Sigmoid colon (tissue), 4 donors: ENCODE measurements around the gene P4HB.

Experiments used
- POLR2A ChIP-seq, 2 donors: fragments of 450-650 bp; IDR thresholded peaks; one replicate each; pipeline ENCODE4 v1.6.1; 2016; ENCODE audit warnings: antibody characterized with exemption in 2 of 2, mild to moderate bottlenecking in 2 of 2, moderate library complexity in 2 of 2
- POLR2AphosphoS5 ChIP-seq, 4 donors: sonication (generic); formaldehyde crosslinking; IDR thresholded peaks; one replicate each; pipeline ENCODE4 v1.6.1; 2017; ENCODE audit warnings: antibody characterized with exemption in 4 of 4
- TF ChIP-seq, protein P1 (sequence below), 4 experiments: fragments of 450-650 bp in 3 of 4; fragments of 200-600 bp in 1 of 4; IDR thresholded peaks; one replicate each; pipeline ENCODE4 v1.5.1; 2016 to 2019; ENCODE audit warnings: antibody characterized with exemption in 4 of 4, mild to moderate bottlenecking in 3 of 4, moderate library complexity in 2 of 4

- TF ChIP-seq, protein P1, sequence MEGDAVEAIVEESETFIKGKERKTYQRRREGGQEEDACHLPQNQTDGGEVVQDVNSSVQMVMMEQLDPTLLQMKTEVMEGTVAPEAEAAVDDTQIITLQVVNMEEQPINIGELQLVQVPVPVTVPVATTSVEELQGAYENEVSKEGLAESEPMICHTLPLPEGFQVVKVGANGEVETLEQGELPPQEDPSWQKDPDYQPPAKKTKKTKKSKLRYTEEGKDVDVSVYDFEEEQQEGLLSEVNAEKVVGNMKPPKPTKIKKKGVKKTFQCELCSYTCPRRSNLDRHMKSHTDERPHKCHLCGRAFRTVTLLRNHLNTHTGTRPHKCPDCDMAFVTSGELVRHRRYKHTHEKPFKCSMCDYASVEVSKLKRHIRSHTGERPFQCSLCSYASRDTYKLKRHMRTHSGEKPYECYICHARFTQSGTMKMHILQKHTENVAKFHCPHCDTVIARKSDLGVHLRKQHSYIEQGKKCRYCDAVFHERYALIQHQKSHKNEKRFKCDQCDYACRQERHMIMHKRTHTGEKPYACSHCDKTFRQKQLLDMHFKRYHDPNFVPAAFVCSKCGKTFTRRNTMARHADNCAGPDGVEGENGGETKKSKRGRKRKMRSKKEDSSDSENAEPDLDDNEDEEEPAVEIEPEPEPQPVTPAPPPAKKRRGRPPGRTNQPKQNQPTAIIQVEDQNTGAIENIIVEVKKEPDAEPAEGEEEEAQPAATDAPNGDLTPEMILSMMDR (IDR thresholded peaks at IDR 0.05): no peak
- TF ChIP-seq POLR2A (IDR thresholded peaks at IDR 0.05) (no peak), POLR2AphosphoS5 (IDR thresholded peaks at IDR 0.05) (no peak)
These were observed 66.3 kb downstream of the P4HB start for GRCh38 chr17:81794074-81794476.
